ENCODE data around the gene TSPAN9. TPM values are rescaled to one million over a fixed set of nuclear protein-coding genes. Genes with fewer than 3 reads are reported as not detected.

Gene TSPAN9
- total RNA-seq, 2 donors from 2014 or later: 0.65 to 2.7 TPM

- ATAC-seq (replicated peaks): no peak
Observed at GRCh38 chr12:3114671-3115070, 37.5 kb downstream of the TSPAN9 start.

GRCh38 chr12:3115078-3115477, 37.9 kb downstream of the TSPAN9 start:
- peaks cover 21% of the 10 kb centered on the region for H3K27me3 Mint-ChIP-seq
- no peaks in the 10 kb centered on the region for H3K36me3 Mint-ChIP-seq (ENCODE audit: low read depth)
- H3K9me3 Mint-ChIP-seq: no peaks in the 10 kb centered on the region
- no peaks in the 10 kb centered on the region for H3K4me1 Mint-ChIP-seq
- no peak overlapping the region for H3K27ac Mint-ChIP-seq
- no peak overlapping the region for H3K4me3 Mint-ChIP-seq
- ATAC-seq (replicated peaks): no peak

More at GRCh38 chr12:3114671-3115070, 37.5 kb downstream of the TSPAN9 start:
- Mint-ChIP-seq H3K9me3 (no peaks in the 10 kb centered on the region), H3K27me3 (peaks cover 21% of the 10 kb centered on the region), H3K27ac (no peak overlapping the region), H3K4me3 (no peak overlapping the region), H3K36me3 (ENCODE audit: low read depth) (no peaks in the 10 kb centered on the region), H3K4me1 (no peaks in the 10 kb centered on the region)

GRCh38 chr12:3116106-3116844, 39.1 kb downstream of the TSPAN9 start:
- Mint-ChIP-seq H3K27ac (no peak overlapping the region), H3K27me3 (peaks cover 21% of the 10 kb centered on the region)

GRCh38 chr12:3117144-3117581, 40.0 kb downstream of the TSPAN9 start:
- Mint-ChIP-seq H3K36me3 (ENCODE audit: low read depth) (no peaks in the 10 kb centered on the region), H3K4me1 (no peaks in the 10 kb centered on the region), H3K27ac (no peak overlapping the region), H3K4me3 (no peak overlapping the region), H3K27me3 (peaks cover 21% of the 10 kb centered on the region), H3K9me3 (no peaks in the 10 kb centered on the region)
- no peak for ATAC-seq (replicated peaks)

More at GRCh38 chr12:3116106-3116844, 39.1 kb downstream of the TSPAN9 start:
- H3K4me1 Mint-ChIP-seq: no peaks in the 10 kb centered on the region
- H3K36me3 Mint-ChIP-seq (ENCODE audit: low read depth): no peaks in the 10 kb centered on the region
- no peaks in the 10 kb centered on the region for H3K9me3 Mint-ChIP-seq
- H3K4me3 Mint-ChIP-seq: no peak overlapping the region
- ATAC-seq (replicated peaks): no peak

GRCh38 chr12:3117591-3118015, 40.4 kb downstream of the TSPAN9 start:
- no peak for ATAC-seq (replicated peaks)
- Mint-ChIP-seq H3K4me1 (no peaks in the 10 kb centered on the region), H3K27ac (no peak overlapping the region), H3K36me3 (ENCODE audit: low read depth) (no peaks in the 10 kb centered on the region), H3K27me3 (peaks cover 21% of the 10 kb centered on the region), H3K9me3 (no peaks in the 10 kb centered on the region), H3K4me3 (no peak overlapping the region)

GRCh38 chr12:3119192-3119755, 42.1 kb downstream of the TSPAN9 start:
- no peak for ATAC-seq (replicated peaks)
- no peak overlapping the region for H3K27ac Mint-ChIP-seq
- H3K36me3 Mint-ChIP-seq (ENCODE audit: low read depth): no peaks in the 10 kb centered on the region
- no peaks in the 10 kb centered on the region for H3K9me3 Mint-ChIP-seq
- no peaks in the 10 kb centered on the region for H3K4me1 Mint-ChIP-seq
- H3K4me3 Mint-ChIP-seq: no peak overlapping the region
- H3K27me3 Mint-ChIP-seq: peaks cover 24% of the 10 kb centered on the region

- ATAC-seq (replicated peaks): no peak
- Mint-ChIP-seq H3K4me1 (no peaks in the 10 kb centered on the region), H3K4me3 (no peak overlapping the region), H3K36me3 (ENCODE audit: low read depth) (no peaks in the 10 kb centered on the region), H3K9me3 (no peaks in the 10 kb centered on the region), H3K27me3 (peaks cover 21% of the 10 kb centered on the region), H3K27ac (no peak overlapping the region)
Observed at GRCh38 chr12:3119756-3120601, 42.8 kb downstream of the TSPAN9 start.

- H3K4me3 Mint-ChIP-seq: no peak overlapping the region
Observed at GRCh38 chr12:3120701-3121100, 43.5 kb downstream of the TSPAN9 start.

GRCh38 chr12:3122841-3123678, 45.9 kb downstream of the TSPAN9 start:
- Mint-ChIP-seq H3K27ac (no peak overlapping the region), H3K9me3 (no peaks in the 10 kb centered on the region), H3K27me3 (peaks cover 20% of the 10 kb centered on the region), H3K4me3 (no peak overlapping the region), H3K4me1 (no peaks in the 10 kb centered on the region), H3K36me3 (ENCODE audit: low read depth) (no peaks in the 10 kb centered on the region)
- no peak for ATAC-seq (replicated peaks)

More at GRCh38 chr12:3120701-3121100, 43.5 kb downstream of the TSPAN9 start:
- Mint-ChIP-seq H3K27ac (no peak overlapping the region), H3K9me3 (no peaks in the 10 kb centered on the region), H3K4me1 (no peaks in the 10 kb centered on the region), H3K36me3 (ENCODE audit: low read depth) (no peaks in the 10 kb centered on the region), H3K27me3 (peaks cover 20% of the 10 kb centered on the region)
- no peak for ATAC-seq (replicated peaks)

- H3K9me3 Mint-ChIP-seq: no peaks in the 10 kb centered on the region
- H3K27me3 Mint-ChIP-seq: peaks cover 22% of the 10 kb centered on the region
- no peak overlapping the region for H3K4me3 Mint-ChIP-seq
- no peaks in the 10 kb centered on the region for H3K36me3 Mint-ChIP-seq (ENCODE audit: low read depth)
- H3K27ac Mint-ChIP-seq: no peak overlapping the region
- H3K4me1 Mint-ChIP-seq: no peaks in the 10 kb centered on the region
- no peak for ATAC-seq (replicated peaks)
Observed at GRCh38 chr12:3123729-3124128, 46.5 kb downstream of the TSPAN9 start.

- Mint-ChIP-seq H3K27ac (no peak overlapping the region), H3K4me1 (peaks cover 6% of the 10 kb centered on the region), H3K27me3 (peaks cover 27% of the 10 kb centered on the region), H3K36me3 (ENCODE audit: low read depth) (no peaks in the 10 kb centered on the region), H3K9me3 (peaks cover 4% of the 10 kb centered on the region), H3K4me3 (no peak overlapping the region)
- ATAC-seq (replicated peaks): no peak
Observed at GRCh38 chr12:3124917-3125316, 47.7 kb downstream of the TSPAN9 start.

GRCh38 chr12:3125674-3126073, 48.5 kb downstream of the TSPAN9 start:
- Mint-ChIP-seq H3K36me3 (ENCODE audit: low read depth) (no peaks in the 10 kb centered on the region), H3K9me3 (peaks cover 4% of the 10 kb centered on the region), H3K27me3 (peaks cover 31% of the 10 kb centered on the region), H3K4me1 (peaks cover 6% of the 10 kb centered on the region), H3K27ac (no peak overlapping the region), H3K4me3 (no peak overlapping the region)
- no peak for ATAC-seq (replicated peaks)

- no peak overlapping the region for H3K4me3 Mint-ChIP-seq
- H3K4me1 Mint-ChIP-seq: peaks cover 6% of the 10 kb centered on the region
- no peak for ATAC-seq (replicated peaks)
- no peak overlapping the region for H3K27ac Mint-ChIP-seq
- H3K27me3 Mint-ChIP-seq: peaks cover 46% of the 10 kb centered on the region
- H3K36me3 Mint-ChIP-seq (ENCODE audit: low read depth): no peaks in the 10 kb centered on the region
- H3K9me3 Mint-ChIP-seq: peaks cover 4% of the 10 kb centered on the region
Observed at GRCh38 chr12:3127832-3128231, 50.7 kb downstream of the TSPAN9 start.

Measured in activated T-helper 17 cell treated with anti-CD3 and anti-CD28 coated beads, Interleukin-2, amount 50 U/mL, for 72 hours (primary cell).